HG03039 (cell line): ENCODE measurements around the gene PSTK.
A peak's percentile ranks its signal among the peaks of the same experiment; 100 is the strongest.

ENCODE experiments used
- ATAC-seq: cut with Tn5 transposase; IDR thresholded peaks from one replicate; pipeline ENCODE4 v1.9.1; 2021; ENCODE audit warnings: mild to moderate bottlenecking, moderate library complexity; ENCODE audit not compliant: unreplicated experiment

Gene PSTK, protein sequence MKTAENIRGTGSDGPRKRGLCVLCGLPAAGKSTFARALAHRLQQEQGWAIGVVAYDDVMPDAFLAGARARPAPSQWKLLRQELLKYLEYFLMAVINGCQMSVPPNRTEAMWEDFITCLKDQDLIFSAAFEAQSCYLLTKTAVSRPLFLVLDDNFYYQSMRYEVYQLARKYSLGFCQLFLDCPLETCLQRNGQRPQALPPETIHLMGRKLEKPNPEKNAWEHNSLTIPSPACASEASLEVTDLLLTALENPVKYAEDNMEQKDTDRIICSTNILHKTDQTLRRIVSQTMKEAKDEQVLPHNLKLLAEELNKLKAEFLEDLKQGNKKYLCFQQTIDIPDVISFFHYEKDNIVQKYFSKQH

DNA sequence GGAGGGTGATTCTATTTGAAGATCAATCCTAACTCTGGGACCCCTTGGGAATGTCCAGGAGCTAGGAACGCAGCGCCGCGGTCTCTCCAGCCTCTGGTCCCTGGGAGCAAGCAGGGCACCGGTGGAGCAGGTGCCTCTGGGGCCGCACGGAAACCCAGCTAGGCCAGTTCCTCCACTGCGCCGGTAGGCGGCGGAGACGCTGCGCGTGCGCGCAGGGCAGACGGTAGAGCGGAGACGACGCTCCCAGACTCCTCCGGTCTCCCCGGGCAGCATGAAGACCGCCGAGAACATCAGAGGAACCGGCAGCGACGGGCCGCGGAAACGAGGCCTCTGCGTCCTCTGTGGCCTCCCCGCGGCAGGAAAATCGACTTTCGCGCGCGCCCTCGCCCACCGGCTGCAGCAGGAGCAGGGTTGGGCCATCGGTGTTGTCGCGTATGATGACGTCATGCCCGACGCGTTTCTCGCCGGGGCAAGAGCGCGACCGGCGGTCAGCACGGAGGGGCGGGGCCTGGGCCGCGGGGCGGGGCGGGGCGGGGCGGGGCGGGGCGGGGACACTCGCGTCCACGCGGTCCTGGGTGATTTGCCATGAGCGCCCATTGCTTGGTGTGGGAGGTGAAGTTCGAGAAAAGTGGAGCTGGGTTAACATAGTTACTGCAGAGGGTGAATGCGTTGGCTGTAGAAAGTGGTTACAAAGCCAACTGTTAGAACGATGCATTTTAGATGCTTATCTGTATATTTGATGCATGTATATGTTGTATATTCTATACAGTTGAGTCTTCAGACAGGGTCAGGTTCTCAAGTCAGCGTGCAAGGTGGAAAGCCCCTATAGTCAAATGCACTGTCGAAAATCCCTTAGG is at the start of gene PSTK:
Gene PSTK (plus strand): TSS at position 193 of the 857 bp plus-strand sequence. CDS start 79 bp downstream, at position 272.
- peak; percentile 95 for ATAC-seq

DNA sequence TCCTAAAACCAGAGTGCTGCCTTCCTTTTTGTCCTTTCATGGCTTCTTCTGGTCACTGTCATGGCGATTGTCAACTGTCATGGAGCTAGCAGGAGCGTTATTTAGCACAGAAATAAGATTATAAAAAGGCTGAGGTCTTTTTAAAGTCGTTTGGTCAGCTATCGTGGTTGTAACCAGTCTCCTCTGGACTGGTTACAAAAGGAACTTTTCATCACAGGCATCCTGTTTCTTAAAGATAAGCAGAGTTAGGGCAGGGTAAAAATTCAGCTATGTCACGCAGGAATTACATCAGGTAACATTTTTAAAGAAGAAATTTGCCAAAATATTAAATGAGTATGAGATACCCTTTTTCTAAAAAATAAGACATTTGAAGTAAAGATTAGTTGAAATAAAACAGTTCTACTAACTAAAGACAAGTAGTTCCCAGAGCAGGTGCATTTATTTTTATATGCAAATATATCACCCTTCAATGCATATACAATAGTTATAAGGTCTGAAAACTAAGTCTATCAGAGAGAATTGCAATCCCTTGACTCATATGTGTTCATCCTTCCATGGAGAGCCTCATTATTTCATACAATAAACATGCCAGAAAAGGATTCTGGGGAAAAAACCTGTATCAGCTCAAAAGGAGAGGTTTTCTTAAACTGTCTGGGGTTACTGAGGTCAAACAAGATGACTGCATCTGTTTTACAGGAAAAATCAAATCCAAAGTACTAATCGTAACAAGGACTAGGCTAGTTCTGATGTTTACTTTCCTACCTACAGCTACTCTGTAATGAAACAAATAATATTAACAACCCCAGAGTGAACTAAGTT is 48.9 kb upstream of the PSTK start:
- no peak for ATAC-seq

DNA sequence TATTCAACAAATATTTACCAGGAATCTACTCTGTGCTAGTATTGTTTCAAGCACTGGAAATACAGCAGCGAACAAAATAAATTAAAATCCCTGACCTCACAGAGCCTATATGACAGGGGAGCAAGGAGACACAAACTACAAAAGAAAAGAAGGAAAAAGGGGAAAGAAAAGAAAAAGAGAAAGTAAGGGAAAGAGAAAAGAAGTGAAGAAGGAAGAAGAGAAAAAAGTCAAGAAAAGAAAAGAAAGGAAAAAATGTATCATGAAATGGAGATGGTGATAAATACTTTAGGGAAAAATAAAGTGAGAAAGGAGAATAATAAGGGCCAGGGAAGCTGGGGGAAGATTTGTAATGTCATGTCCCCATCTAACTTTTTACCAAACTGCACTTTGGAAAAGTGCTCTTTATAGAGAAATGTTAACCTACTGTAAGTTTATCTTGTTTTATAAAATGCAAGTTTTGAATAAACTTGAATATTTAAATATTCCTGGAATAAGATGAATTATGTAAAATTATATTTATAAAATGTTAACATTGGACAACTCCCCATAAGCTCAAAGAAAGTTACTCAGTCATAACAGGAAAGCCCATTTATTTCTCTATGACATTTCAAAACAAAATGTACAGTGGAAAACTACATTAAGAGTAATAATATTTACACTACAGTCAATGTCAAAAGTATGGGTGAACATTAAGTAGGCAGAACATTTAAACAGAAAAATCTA is 40.9 kb upstream of the PSTK start:
- ATAC-seq: no peak

DNA sequence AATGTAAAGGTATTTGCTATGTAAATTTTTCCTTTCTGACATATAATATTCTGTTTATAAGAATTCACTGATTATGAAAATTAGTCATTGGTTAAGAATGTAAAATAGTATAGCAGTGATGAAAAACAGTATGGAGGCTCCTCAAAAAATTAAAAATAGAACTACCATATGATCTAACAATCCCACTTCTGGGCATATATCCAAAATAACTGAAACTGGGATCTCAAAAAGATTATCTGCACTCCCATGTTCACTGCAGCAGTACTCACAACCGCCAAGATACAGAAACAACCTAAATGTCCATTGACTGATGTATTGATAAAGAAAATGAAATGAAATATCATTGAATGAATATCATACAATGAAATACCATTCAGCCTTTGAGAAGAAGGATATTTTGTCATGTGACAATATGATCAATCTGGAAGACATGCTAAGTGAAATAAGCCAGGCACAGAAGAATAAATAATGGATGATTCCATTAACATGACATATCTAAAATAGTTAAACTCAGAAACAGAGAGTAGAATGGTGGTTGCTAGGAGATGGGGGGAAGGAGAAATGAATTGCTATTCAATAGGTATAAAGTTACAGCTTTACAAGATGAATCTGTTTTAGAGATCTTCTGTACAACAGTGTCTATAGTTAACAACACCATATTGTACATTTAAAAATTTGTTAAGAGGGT is 40.2 kb upstream of the PSTK start:
- ATAC-seq: no peak

DNA sequence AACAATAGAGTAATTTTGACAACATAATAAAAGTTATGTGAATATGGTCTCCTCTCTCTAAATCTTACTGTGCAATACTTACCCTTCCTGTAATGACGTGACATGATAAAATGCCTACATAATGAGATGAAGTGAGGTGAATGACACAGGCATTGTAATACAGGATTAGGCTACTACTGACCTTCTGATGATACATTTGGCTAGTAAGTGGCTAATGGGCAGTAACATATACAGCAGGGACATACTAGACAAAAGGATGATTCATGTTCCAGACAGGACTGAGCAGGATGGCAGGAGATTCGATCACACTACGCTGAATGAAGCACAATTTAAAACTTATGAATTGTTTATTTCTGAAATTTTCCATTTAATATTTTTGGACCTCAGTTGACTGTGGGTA is 30.9 kb upstream of the PSTK start:
- no peak for ATAC-seq

DNA sequence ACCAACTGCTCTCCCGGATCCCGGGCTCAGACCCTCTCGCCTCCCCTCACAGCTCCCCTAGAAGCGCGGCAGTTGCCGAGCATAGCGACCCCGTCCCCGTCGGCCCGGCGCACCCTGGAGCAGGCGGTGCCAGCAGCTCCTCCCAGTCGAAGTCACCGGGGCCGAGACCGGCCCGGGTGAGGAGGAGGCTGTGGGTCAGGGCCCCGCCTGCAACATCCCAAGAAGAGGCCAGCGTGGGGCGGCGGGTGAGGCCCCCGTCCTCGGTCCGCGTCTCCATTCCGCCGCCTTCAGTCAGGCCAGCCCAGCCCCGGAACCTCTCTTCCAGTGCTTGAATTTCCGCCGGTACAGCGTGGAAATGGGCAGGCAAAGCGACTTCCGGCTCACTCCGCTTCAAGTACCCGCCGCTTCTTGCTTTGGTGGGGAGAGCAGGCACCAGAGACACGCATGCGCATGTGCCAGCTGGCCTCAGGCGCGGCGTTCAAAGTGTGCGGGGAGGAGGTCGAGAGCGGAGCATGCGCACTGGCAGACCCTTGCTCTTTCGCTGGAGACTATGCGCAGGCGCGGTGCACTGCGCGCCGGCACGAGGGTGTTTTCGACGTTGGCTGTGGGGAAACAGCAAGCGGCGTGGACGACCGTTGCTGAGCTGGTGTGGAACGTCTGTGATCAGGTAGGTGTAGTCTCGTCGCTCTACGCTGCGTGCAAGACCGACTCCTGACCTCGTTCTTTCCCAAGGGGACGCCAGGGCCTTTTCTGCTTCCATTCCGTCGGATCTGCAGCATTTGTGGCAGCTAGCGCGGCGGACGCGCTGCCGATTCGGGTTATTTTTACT is 26.1 kb upstream of the PSTK start, which contains the start of gene C10orf88:
Gene C10orf88 (minus strand): TSS at position 326 of the 829 bp plus-strand sequence. CDS start 49 bp downstream, at position 277.
- ATAC-seq: peak; percentile 92

DNA sequence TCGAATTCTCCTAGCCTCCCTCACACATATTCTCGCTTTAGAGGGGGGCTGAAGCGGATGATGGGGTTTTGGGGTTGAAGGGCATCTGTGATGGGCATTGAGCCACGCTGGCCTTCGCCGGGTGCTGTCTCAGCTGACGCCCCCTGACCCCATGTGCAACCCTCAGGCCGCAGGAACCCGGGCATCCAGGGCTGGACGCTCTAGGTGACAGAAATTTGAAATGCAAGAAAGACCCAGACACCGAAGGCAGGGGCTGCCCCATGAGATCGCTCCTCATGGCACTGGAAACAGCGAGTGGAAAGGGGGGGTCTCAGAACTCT is 25.5 kb upstream of the PSTK start:
- no peak for ATAC-seq

DNA sequence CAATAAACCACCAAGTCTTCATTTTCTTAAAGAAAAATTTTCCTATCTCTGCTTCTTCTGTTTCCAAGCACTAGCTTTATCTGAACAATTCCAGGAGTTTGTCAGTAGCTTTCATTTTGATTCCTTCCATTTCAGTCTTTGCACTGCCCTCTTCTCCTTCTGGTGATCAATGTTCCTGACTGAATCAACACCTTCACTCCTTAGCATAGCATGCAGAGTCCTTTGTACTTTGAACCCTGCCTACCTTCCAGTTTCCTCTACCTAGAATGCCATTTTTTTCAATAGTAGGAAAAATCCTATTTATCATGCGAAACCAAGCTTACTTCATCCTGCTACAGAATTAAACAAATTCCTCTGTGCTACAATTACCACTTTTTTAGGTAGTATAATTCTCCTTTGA is 24.3 kb upstream of the PSTK start:
- ATAC-seq: no peak

DNA sequence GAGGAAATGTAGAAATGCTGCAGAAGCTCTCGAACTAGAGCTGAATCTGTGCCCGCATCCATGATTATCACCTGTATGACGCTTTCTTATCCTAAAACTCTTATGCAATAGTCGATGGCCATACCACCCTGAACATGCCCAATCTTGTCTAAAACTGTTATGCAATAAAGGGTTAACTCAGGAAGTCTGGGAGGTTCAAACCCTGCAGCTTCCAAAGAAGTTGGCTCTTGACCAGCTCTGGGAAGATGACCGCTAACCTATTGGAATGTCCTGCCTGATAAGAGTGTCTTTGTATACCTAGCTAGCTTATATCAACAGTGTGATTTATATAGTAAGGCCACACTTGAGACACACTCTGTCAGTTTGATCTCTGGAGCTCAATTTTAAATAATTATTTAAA is 22.7 kb upstream of the PSTK start:
- ATAC-seq: no peak

DNA sequence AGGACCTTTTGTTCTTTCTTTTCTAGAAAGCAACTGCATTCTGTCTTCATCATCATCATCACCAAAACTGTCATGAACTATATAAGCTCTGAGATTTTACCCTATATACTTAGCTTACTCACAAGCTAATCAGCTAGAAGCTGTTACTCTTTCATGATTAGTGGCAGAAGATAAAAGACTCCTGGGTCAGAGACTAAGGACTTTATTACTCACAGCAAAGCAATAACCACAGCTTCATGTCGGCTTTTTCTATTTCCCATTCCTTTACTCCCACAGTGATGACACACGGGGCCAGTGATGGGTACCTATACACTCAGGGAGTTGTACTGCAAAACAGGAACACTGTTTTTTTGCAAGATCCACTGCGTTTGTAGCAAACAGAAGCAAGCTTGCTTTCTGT is 17.8 kb upstream of the PSTK start:
- no peak for ATAC-seq

DNA sequence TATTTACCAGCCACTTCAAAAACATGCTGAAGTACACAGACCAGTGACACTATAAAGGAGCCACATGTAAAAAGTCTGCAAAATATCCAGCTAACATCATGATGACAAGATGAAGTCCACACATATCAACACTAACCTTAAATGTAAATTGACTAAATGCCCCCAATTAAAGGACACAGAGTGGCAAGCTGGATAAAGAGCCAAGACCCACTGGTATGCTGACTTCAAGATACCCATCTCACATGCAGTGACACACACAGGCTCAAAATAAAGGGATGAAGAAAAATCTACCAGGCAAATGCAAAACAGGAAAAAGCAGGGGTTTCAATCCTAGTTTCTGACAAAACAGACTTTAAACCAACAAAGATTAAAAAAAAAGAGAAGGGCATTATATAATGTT is 13.3 kb upstream of the PSTK start:
- ATAC-seq: no peak

DNA sequence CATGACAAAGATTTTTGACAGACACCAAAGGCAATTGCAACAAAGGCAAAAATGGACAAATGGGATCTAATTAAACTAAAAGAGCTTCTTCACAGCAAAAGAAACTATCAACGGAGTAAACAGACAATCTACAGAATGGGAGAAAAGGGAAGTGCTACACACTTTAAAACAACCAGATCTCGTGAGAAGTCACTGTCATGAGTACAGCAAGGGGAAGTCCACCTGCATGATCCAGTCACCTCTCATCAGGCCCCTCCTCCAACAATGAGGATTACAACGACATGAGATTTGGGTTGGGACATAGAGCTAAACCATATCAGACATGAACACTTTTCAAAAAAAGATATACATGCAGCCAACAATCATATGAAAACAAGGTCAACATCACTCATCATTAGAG is 11.5 kb upstream of the PSTK start:
- no peak for ATAC-seq

DNA sequence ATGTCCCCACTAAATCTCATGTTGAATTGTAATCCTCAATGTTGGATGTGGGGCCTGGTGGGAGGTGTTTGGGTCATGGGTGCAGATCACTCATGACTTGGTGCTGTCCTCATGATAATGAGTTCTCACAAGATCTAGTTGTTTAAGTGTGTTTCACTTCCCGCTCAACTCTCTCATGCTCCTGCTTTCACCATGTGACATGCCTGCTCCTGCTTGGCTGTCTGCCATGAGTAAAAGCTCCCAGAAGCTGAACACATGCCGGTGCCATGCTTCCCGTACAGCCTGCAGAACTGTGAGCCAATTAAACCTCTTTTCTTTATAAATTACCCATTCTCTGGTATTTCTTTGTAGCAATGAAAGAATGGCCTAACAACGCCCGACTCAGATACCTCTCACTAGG is 6.2 kb upstream of the PSTK start:
- no peak for ATAC-seq

DNA sequence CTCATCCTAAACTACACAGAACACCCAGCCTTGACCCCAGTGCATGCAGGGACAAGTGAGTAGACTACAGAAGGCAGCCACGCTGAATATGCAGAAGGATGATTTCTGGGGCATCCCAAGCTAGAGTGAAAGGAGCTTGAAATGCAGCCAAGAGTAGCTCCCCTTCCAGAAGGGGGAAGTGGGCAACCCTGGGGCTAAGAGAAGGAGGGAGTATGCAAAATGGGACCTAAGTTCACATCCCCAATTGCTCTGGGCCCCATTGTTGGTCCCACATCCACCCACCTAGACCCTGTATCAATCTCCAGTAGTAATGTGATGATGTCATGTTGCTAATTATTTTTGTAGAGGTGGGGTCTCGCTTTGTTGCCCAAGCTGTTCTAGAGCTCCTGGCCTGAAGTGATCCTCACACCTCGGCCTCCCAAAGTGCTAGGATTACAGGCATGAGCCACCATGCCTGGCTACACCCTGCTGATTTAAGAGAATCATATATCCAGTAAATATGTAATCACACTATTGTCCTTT is 5.6 kb upstream of the PSTK start:
- no peak for ATAC-seq

DNA sequence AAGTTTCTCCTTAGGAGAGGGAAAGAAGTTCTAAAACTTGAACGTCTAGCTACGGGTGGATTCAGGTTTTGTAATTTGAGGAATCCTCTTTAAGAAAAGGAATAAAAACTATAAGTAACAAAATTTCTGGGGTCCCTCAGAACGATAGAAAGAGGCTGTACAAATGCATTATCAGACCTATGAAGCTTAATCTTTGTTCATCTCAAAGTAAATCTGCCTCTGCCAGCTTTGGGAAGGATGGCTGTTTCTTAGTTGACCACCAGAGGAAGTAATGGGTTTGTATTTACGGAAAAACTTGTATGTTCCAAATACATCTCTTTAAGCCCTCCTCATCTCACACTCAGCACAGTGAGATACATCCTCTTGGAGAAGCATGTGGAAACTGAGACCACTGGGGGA is 864 bp downstream of the PSTK start:
- ATAC-seq: no peak

DNA sequence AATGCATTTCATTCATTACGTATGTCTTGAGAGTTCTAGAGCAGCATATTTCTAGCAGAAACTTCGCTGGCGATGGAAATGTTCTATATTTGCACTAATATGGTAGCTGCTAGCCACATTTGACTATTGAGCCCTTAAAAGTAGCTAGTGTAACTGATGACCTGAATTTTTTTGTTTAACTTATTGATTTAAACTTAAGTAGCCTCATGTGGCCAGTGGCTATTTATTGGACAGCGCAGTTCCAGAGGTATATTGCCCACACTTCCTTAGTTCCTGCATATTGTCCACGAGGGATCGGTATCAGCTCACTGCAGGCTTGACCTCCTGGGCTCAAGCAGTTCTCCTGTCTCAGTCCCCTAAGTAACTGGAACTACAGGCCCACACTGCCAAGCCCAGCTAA is 3.7 kb downstream of the PSTK start:
- ATAC-seq: no peak

DNA sequence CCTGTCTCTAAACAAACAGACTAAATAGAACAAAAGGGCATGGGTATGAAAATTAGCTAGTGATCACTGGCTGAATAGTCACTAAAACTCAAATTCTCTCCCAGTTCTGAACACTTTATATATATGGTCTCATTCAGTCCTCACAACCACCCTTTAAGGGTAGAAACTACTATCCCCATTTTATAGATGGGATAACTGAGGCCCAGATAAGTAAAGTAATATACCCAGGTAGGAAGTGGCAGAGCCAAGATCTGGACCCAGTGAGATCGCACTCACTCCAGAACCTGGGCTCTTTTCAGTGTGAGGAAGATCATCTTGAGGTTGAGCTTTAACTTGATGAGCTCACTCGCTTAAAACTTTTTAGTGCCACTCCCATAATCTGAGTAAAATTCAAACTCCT is 4.5 kb downstream of the PSTK start:
- no peak for ATAC-seq

DNA sequence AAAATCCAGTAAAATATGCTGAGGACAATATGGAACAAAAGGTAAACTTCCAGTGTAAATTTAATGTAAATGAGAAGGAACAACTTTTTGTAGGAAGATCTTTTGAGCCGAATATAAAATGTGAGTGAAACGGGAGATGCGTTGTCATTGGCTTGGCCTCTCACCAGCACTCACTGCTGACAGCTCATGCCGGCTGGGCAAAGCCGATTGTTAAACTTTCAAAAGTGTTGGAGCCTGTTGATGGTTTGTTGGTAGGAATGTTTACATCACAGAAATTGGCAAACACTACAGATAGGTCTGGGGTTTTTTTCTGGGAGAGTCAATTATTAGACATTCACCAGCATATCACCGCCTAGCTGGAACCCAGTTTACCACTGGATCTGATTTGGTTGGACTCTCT is 6.1 kb downstream of the PSTK start:
- ATAC-seq: no peak

DNA sequence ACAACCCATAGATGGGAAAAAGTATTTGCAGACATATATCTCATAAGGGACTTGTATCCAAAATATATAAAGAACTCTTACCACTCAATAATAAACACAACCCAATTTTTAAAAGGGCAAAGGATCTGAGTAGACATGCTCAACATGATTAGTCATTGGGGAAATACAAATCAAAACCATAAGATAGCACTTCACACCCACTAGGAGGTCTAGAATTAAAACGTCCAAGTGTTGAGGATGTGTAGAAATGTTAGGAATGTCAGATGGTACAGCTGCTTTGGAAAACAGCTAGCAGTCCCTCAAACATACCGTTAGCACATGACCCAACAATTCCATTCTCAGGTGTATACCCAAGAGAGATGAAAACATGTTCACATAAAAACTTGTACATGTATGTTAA is 8.3 kb downstream of the PSTK start:
- ATAC-seq: no peak
